WTC11 (cell line): ENCODE data around the gene MPP1. TPM values are rescaled to one million over a fixed set of nuclear protein-coding genes. Genes with fewer than 3 reads are reported as not detected.

ENCODE experiments used
- ATAC-seq: fragments of 200-7000 bp; cut with Tn5 transposase; 2 replicates; pipeline ENCODE4 v1.10.0; 2021; ENCODE audit warnings: mild to moderate bottlenecking, moderate library complexity
- CTCF ChIA-PET: fragments of 300-600 bp; sonication (Branson Sonifier 250); formaldehyde crosslinking; loops from one replicate; lab custom pipeline; 2021; ENCODE audit warnings: antibody characterized with exemption; lab: Charles Lee
- POLR2A ChIA-PET: fragments of 350-600 bp; sonication (Branson Sonifier 250); formaldehyde crosslinking; loops from one replicate; lab custom pipeline; 2021; ENCODE audit warnings: antibody characterized with exemption; lab: Charles Lee
- DNase-seq: peaks from one replicate; pipeline ENCODE4 v3.0.0; 2021; ENCODE audit warnings: low spot score
- H3K27ac Mint-ChIP-seq: 2 replicates; pipeline ENCODE4 v1.8.0; 2021; ENCODE audit warnings: mixed read lengths
- H3K27me3 Mint-ChIP-seq: 2 replicates; pipeline ENCODE4 v1.8.0; 2021; ENCODE audit warnings: low read depth, mild to moderate bottlenecking, moderate library complexity, mixed read lengths
- H3K36me3 Mint-ChIP-seq: 2 replicates; pipeline ENCODE4 v1.8.0; 2021; ENCODE audit warnings: mixed read lengths
- H3K4me1 Mint-ChIP-seq: 2 replicates; pipeline ENCODE4 v1.8.0; 2022; ENCODE audit warnings: mixed read lengths
- H3K4me3 Mint-ChIP-seq: 2 replicates; pipeline ENCODE4 v1.8.0; 2021; ENCODE audit warnings: mild to moderate bottlenecking, moderate library complexity, mixed read lengths
- H3K9me3 Mint-ChIP-seq: 2 replicates; pipeline ENCODE4 v1.8.0; 2021; ENCODE audit warnings: mixed read lengths
- ARID4B ChIP-seq: sonication (generic); formaldehyde crosslinking; IDR thresholded peaks from 2 replicates; pipeline ENCODE4 v1.8.0; 2023; ENCODE audit warnings: missing genetic modification reagents, mild to moderate bottlenecking, borderline replicate concordance
- ATF6 ChIP-seq: sonication (generic); formaldehyde crosslinking; IDR thresholded peaks from 2 replicates; pipeline ENCODE4 v1.8.1; 2023; ENCODE audit warnings: mild to moderate bottlenecking, missing genetic modification reagents
- E2F4 ChIP-seq: sonication (generic); formaldehyde crosslinking; IDR thresholded peaks from 2 replicates; pipeline ENCODE4 v1.8.1; 2022; ENCODE audit warnings: low read depth, mild to moderate bottlenecking, moderate library complexity, missing genetic modification reagents, borderline replicate concordance
- ELF4 ChIP-seq: sonication (generic); formaldehyde crosslinking; IDR thresholded peaks from 2 replicates; pipeline ENCODE4 v1.8.1; 2022; ENCODE audit warnings: low read depth, mild to moderate bottlenecking, moderate library complexity, missing genetic modification reagents
- ETV6 ChIP-seq: sonication (generic); formaldehyde crosslinking; IDR thresholded peaks from 2 replicates; pipeline ENCODE4 v1.8.1; 2022; ENCODE audit warnings: mild to moderate bottlenecking, missing genetic modification reagents
- GABPB1 ChIP-seq: sonication (generic); formaldehyde crosslinking; IDR thresholded peaks from 2 replicates; pipeline ENCODE4 v1.8.1; 2023; ENCODE audit warnings: mild to moderate bottlenecking, missing genetic modification reagents
- GTF2I ChIP-seq: fragments of 250-450 bp; sonication (Bioruptor Pico); conservative IDR thresholded peaks from 2 replicates; pipeline ENCODE4 v1.4.0; 2021; ENCODE audit warnings: mild to moderate bottlenecking
- NR3C1 ChIP-seq: sonication (generic); formaldehyde crosslinking; conservative IDR thresholded peaks from 2 replicates; pipeline ENCODE4 v1.8.1; 2023; ENCODE audit warnings: low read depth, mild to moderate bottlenecking, missing genetic modification reagents
- SMAD3 ChIP-seq: sonication (generic); formaldehyde crosslinking; IDR thresholded peaks from 2 replicates; pipeline ENCODE4 v1.8.0; 2022; ENCODE audit warnings: missing genetic modification reagents, mild to moderate bottlenecking, borderline replicate concordance
- SMAD4 ChIP-seq: sonication (generic); formaldehyde crosslinking; IDR thresholded peaks from 2 replicates; pipeline ENCODE4 v1.8.0; 2022; ENCODE audit warnings: mild to moderate bottlenecking, missing genetic modification reagents
- SOX15 ChIP-seq: fragments of 250-450 bp; sonication (Bioruptor Pico); IDR thresholded peaks from 2 replicates; pipeline ENCODE4 v1.9.0; 2021; ENCODE audit warnings: mild to moderate bottlenecking
- TEAD1 ChIP-seq: sonication (generic); formaldehyde crosslinking; IDR thresholded peaks from 2 replicates; pipeline ENCODE4 v1.8.0; 2022; ENCODE audit warnings: mild to moderate bottlenecking, missing genetic modification reagents
- USF1 ChIP-seq: sonication (generic); formaldehyde crosslinking; IDR thresholded peaks from 2 replicates; pipeline ENCODE4 v1.8.0; 2022; ENCODE audit warnings: mild to moderate bottlenecking, missing genetic modification reagents
- ZNF121 ChIP-seq: sonication (generic); formaldehyde crosslinking; IDR thresholded peaks from 2 replicates; pipeline ENCODE4 v1.8.0; 2023; ENCODE audit warnings: missing genetic modification reagents
- ZNF281 ChIP-seq: sonication (generic); formaldehyde crosslinking; IDR thresholded peaks from 2 replicates; pipeline ENCODE4 v1.8.0; 2023; ENCODE audit warnings: mild to moderate bottlenecking, missing genetic modification reagents
- ZNF532 ChIP-seq: fragments of 250-450 bp; sonication (Bioruptor Pico); IDR thresholded peaks from 2 replicates; pipeline ENCODE4 v1.9.0; 2021; ENCODE audit warnings: mild to moderate bottlenecking, borderline replicate concordance
- total RNA-seq: library from RNA; stranded (reverse); gene quantifications from 3 replicates; pipeline ENCODE4 v1.2.3, GENCODE V29; 2021

Gene MPP1
- total RNA-seq, 1 experiment from 2014 or later: 15.8 TPM

- ChIA-PET POLR2A (no interaction called here), CTCF (no interaction called here)
Measured at GRCh38 chrX:154829134-154829533, 23.8 kb upstream of the MPP1 start.

GRCh38 chrX:154828016-154828408, 22.7 kb upstream of the MPP1 start:
- CTCF ChIA-PET: no interaction called here
- Mint-ChIP-seq H3K4me1 (peaks cover 16% of the 10 kb centered on the region), H3K9me3 (no peaks in the 10 kb centered on the region), H3K27me3 (no peaks in the 10 kb centered on the region), H3K36me3 (no peaks in the 10 kb centered on the region), H3K27ac (no peak overlapping the region), H3K4me3 (no peak overlapping the region)
- POLR2A ChIA-PET: no interaction called here
- ATAC-seq (no peak), DNase-seq (no peak)
- no peak for TF ChIP-seq TEAD1 (CRISPR knock-in tag)
- TF ChIP-seq ARID4B (CRISPR knock-in tag): no peak
- no peak for TF ChIP-seq GTF2I (CRISPR knock-in tag)
- no peak for TF ChIP-seq SOX15 (CRISPR knock-in tag)
- TF ChIP-seq ATF6 (CRISPR knock-in tag): no peak
- TF ChIP-seq SMAD4: no peak
- no peak for TF ChIP-seq ELF4 (CRISPR knock-in tag)
- TF ChIP-seq ZNF121 (CRISPR knock-in tag): no peak
- TF ChIP-seq USF1: no peak
- no peak for TF ChIP-seq SMAD3 (CRISPR knock-in tag)
- TF ChIP-seq ZNF532 (CRISPR knock-in tag): no peak
- TF ChIP-seq E2F4: no peak
- no peak for TF ChIP-seq GABPB1 (CRISPR knock-in tag)

More at GRCh38 chrX:154829134-154829533, 23.8 kb upstream of the MPP1 start:
- Mint-ChIP-seq H3K4me3 (no peak overlapping the region), H3K9me3 (no peaks in the 10 kb centered on the region), H3K27ac (no peak overlapping the region), H3K27me3 (no peaks in the 10 kb centered on the region), H3K36me3 (no peaks in the 10 kb centered on the region), H3K4me1 (peaks cover 16% of the 10 kb centered on the region)
- DNase-seq (no peak), ATAC-seq (no peak)
- TF ChIP-seq ZNF281 (CRISPR knock-in tag) (no peak), ETV6 (no peak), NR3C1 (no peak)
